Right atrium auricular region (tissue), 2 donors: Measurements from ENCODE around the gene SRPK2. TPM values are rescaled to one million over a fixed set of nuclear protein-coding genes. Genes with fewer than 3 reads are reported as not detected.
"Not testable (repeated sequence)": the region's sequence is repeated elsewhere in the genome, so short reads cannot be mapped to it uniquely, and the experiment has no call there.

ENCODE experiments used
- DNase-seq: peaks from one replicate; pipeline ENCODE4 v3.0.0-alpha.2; 2019; ENCODE audit warnings: low spot score
- H3K27ac ChIP-seq, 2 donors: fragments of 200-600 bp; sonication (generic); 1 replicate in 1 of 2; 2 replicates in 1 of 2; pipeline ENCODE4 v1.5.1; 2016 to 2019
- H3K27me3 ChIP-seq, 2 donors: fragments of 200-600 bp; sonication (generic); one replicate each; pipeline versions ENCODE4 v1.5.1 to v1.6.0; 2017 to 2019
- H3K36me3 ChIP-seq: fragments of 200-600 bp; sonication (generic); one replicate; pipeline ENCODE4 v1.5.1; 2016
- H3K4me1 ChIP-seq, 2 donors: fragments of 200-600 bp; sonication (generic); one replicate each; pipeline versions ENCODE4 v1.5.1 to v1.6.0; 2017 to 2019
- H3K4me3 ChIP-seq, 2 donors: fragments of 200-600 bp; sonication (generic); 1 replicate in 1 of 2; 2 replicates in 1 of 2; pipeline ENCODE4 v1.5.1; 2017 to 2019; ENCODE audit warnings: mild to moderate bottlenecking in 1 of 2, moderate library complexity in 1 of 2
- H3K9me3 ChIP-seq, 2 donors: fragments of 200-600 bp; sonication (generic); one replicate each; pipeline ENCODE4 v1.5.1; 2019
- total RNA-seq, 2 donors: library from RNA; depleted of rRNA; stranded (reverse); fragments of >200 nt; gene quantifications; one replicate each; pipeline ENCODE4 v1.1.0, GENCODE V29; 2016
- TF ChIP-seq, protein P1 (sequence below), 2 donors: fragments of 200-600 bp; sonication (generic); IDR thresholded peaks; one replicate each; pipeline ENCODE4 v1.5.1; 2019; ENCODE audit warnings: antibody characterized with exemption in 2 of 2

SRPK2 gene
- total RNA-seq, 2 donors from 2014 or later, result 19.8 to 20.9 TPM

DNA sequence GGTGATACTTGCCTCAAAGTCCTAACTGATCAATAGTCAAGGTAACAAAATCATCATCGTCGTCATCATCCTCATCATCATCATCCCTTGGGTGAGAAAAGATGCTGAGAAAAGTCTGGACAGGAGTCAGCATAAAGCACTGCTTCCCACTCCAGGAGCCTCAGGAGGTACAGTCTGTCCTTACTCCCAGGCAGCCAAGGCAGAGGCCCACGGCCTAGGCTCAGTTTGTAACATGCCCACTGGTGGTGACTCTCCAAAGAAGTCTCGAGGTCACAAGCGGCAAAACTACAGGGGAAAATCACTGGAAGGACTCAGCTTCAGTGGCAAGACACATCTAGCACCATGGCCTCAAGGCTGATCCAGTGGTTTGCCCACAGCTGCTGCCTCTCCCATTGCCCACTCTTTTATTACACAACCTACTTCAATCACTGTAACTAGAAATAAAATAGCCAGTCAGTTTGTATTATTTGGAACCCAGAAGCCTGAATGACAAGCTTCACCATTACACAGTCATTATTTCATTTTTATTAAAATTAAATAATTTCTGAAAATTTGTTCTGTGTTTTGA is 150.4 kb downstream of the SRPK2 start:
- H3K9me3 ChIP-seq, result no peaks in the 10 kb centered on the region
- no peaks in the 10 kb centered on the region for H3K36me3 ChIP-seq
- H3K27me3 ChIP-seq, result no peaks in the 10 kb centered on the region
- peaks cover 0 to 34% of the 10 kb centered on the region in 2 donors for H3K4me1 ChIP-seq
- H3K27ac ChIP-seq, result no peak overlapping the region
- H3K4me3 ChIP-seq, result no peak overlapping the region
- TF ChIP-seq, protein P1, sequence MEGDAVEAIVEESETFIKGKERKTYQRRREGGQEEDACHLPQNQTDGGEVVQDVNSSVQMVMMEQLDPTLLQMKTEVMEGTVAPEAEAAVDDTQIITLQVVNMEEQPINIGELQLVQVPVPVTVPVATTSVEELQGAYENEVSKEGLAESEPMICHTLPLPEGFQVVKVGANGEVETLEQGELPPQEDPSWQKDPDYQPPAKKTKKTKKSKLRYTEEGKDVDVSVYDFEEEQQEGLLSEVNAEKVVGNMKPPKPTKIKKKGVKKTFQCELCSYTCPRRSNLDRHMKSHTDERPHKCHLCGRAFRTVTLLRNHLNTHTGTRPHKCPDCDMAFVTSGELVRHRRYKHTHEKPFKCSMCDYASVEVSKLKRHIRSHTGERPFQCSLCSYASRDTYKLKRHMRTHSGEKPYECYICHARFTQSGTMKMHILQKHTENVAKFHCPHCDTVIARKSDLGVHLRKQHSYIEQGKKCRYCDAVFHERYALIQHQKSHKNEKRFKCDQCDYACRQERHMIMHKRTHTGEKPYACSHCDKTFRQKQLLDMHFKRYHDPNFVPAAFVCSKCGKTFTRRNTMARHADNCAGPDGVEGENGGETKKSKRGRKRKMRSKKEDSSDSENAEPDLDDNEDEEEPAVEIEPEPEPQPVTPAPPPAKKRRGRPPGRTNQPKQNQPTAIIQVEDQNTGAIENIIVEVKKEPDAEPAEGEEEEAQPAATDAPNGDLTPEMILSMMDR (IDR thresholded peaks at IDR 0.05), result no peak
- DNase-seq, result no peak

GRCh38 chr7:105234886-105235285 is 153.8 kb downstream of the SRPK2 start:
- DNase-seq, result no peak
- H3K27me3 ChIP-seq, result no peaks in the 10 kb centered on the region
- H3K36me3 ChIP-seq, result no peaks in the 10 kb centered on the region
- peaks cover 0 to 21% of the 10 kb centered on the region in 2 donors for H3K4me1 ChIP-seq
- no peak overlapping the region for H3K27ac ChIP-seq
- no peak overlapping the region for H3K4me3 ChIP-seq
- TF ChIP-seq, protein P1 (IDR thresholded peaks at IDR 0.05), result no peak
- no peaks in the 10 kb centered on the region for H3K9me3 ChIP-seq

GRCh38 chr7:105232829-105233291 is 155.9 kb downstream of the SRPK2 start:
- H3K4me3 ChIP-seq, H3K9me3 ChIP-seq, H3K4me1 ChIP-seq, H3K27me3 ChIP-seq, H3K36me3 ChIP-seq, DNase-seq, H3K27ac ChIP-seq: not testable (repeated sequence)

GRCh38 chr7:105230486-105230885 is 158.2 kb downstream of the SRPK2 start:
- Histone ChIP-seq H3K27me3 (no peaks in the 10 kb centered on the region), H3K36me3 (no peaks in the 10 kb centered on the region), H3K4me3 (no peak overlapping the region), H3K27ac (no peak overlapping the region), H3K9me3 (no peaks in the 10 kb centered on the region), H3K4me1 (no peaks in the 10 kb centered on the region)
- TF ChIP-seq, protein P1 (IDR thresholded peaks at IDR 0.05), result no peak
- DNase-seq, result no peak

- no peaks in the 10 kb centered on the region for H3K36me3 ChIP-seq
Measured at GRCh38 chr7:105229641-105230040, 159.1 kb downstream of the SRPK2 start.

DNA sequence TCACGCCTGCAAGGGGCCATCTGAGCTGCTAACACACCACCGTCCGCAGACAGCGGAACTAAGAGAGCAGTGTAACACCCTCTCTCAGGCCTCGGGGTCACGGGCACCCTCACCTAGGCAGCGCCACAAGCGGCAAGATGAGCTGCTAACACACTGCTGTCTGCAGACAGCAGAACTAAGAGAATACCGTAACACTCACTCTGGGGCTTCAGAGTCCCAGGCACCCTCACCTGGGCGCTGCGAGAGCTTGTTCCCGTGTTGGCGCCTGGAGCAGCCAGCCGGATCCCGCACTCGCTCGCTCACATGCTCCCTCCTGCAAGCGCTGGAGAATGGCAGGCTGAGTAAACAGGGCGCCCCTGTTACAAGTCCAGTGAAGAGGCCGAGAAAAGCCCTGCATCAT is 160.2 kb downstream of the SRPK2 start:
- Histone ChIP-seq H3K4me3 (no peak overlapping the region), H3K36me3 (no peaks in the 10 kb centered on the region)
- DNase-seq, result no peak

More at GRCh38 chr7:105229641-105230040, 159.1 kb downstream of the SRPK2 start:
- Histone ChIP-seq H3K27me3 (no peaks in the 10 kb centered on the region), H3K4me1 (peaks cover 0 to 8% of the 10 kb centered on the region in 2 donors), H3K4me3 (no peak overlapping the region), H3K9me3 (no peaks in the 10 kb centered on the region), H3K27ac (no peak overlapping the region)
- TF ChIP-seq, protein P1 (IDR thresholded peaks at IDR 0.05), result no peak
- no peak for DNase-seq

More for the DNA sequence above, 160.2 kb downstream of the SRPK2 start:
- no peaks in the 10 kb centered on the region for H3K27me3 ChIP-seq
- no peak overlapping the region for H3K27ac ChIP-seq
- H3K9me3 ChIP-seq, result no peaks in the 10 kb centered on the region
- TF ChIP-seq, protein P1 (IDR thresholded peaks at IDR 0.05), result no peak
- H3K4me1 ChIP-seq, result peaks cover 0 to 8% of the 10 kb centered on the region in 2 donors
